Large intestine (tissue), 3 donors: ENCODE data around the gene CALN1. TPM values are rescaled to one million over a fixed set of nuclear protein-coding genes. Genes with fewer than 3 reads are reported as not detected.

Source experiments
- DNase-seq, 2 donors: peaks; one replicate each; pipeline versions ENCODE4 v3.0.0 to v3.0.0-alpha.2; 2013
- H3K27ac ChIP-seq: one replicate; pipeline ENCODE4 v1.5.1; 2013; ENCODE audit warnings: low read length
- H3K27me3 ChIP-seq: 2 replicates; pipeline ENCODE4 v1.6.1; 2013; ENCODE audit warnings: low read length; ENCODE audit not compliant: control insufficient read depth, insufficient read depth
- H3K36me3 ChIP-seq: 2 replicates; pipeline ENCODE4 v1.6.1; 2013; ENCODE audit warnings: low read length; ENCODE audit not compliant: control insufficient read depth, insufficient read depth
- H3K4me1 ChIP-seq: one replicate; pipeline ENCODE4 v1.6.1; 2013; ENCODE audit warnings: low read length; ENCODE audit not compliant: control insufficient read depth, insufficient read depth
- H3K4me3 ChIP-seq: one replicate; pipeline ENCODE4 v1.5.1; 2013; ENCODE audit warnings: low read length
- H3K9me3 ChIP-seq: one replicate; pipeline ENCODE4 v1.6.1; 2013; ENCODE audit warnings: mild to moderate bottlenecking, low read depth, low read length, moderate library complexity; ENCODE audit not compliant: control insufficient read depth
- WGBS: methylation state at CpG from one replicate; pipeline ENCODE4 v1.1.5; 2013; ENCODE audit warnings: low lambda C conversion rate; ENCODE audit not compliant: insufficient coverage; 5-methylcytosine and 5-hydroxymethylcytosine counted together
- polyA plus RNA-seq: library from polyadenylated mRNA; unstranded; fragments of 120-200 nt; gene quantifications from one replicate; pipeline ENCODE4 v1.2.1, GENCODE V29; 2013

Gene CALN1
- polyA plus RNA-seq, 1 donor: 0.09 TPM

DNA sequence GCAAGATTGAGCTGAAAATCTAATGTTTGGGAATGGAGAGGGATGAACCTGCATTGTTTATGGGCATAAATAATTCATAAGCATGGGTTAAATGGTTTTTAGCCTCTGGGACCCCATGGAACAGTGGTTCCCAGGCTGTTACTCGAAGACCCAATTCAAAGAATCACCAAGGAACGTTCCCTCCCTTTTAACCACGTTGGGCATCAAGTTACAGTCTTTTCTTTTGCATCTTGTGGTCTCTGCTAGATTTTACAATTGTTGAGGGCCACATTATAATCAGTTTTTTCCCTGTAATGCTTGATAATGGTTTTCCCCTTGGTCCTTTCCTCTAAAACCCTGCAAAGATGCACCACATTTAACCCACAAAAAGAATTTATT lies 2.5 kb downstream of the CALN1 start:
- H3K9me3 ChIP-seq: no peaks in the 10 kb centered on the region
- H3K27me3 ChIP-seq: no peaks in the 10 kb centered on the region
- WGBS: 55% methylated on average over 2 of the region's 3 CpGs
- no peak overlapping the region for H3K27ac ChIP-seq
- no peaks in the 10 kb centered on the region for H3K4me1 ChIP-seq
- no peaks in the 10 kb centered on the region for H3K36me3 ChIP-seq
- no peak for DNase-seq
- H3K4me3 ChIP-seq: no peak overlapping the region

DNA sequence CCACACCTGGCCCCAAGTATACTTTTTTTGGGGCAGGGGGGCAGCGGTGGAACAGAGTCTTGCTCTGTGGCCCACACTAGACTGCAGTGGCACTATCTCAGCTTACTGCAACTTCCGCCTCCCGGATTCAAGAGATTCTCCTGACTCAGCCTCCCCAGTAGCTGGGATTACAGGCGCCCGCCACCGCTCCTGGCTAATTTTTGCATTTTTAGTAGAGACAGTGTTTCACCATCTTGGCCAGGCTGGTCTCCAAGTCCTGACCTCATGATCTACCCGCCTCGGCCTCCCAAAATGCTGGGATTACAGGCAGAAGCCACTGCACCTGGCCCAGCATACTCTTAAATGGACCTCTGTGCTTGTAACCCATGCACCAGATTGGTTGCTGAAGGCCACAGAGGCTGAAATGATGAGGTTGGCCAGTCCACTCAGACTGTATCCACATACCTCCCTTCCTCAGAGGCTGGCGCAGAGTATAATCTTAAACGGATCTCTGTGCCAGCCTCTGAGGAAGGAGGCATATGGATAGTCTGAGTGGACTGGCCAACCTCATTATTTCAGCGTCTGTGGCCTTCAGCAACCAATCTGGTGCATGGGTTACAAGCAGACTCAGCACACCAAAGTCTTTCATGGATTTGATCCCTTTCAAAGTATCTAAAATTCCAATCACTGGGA lies 3.0 kb downstream of the CALN1 start:
- Histone ChIP-seq H3K27ac (no peak overlapping the region), H3K4me1 (no peaks in the 10 kb centered on the region), H3K4me3 (no peak overlapping the region), H3K27me3 (no peaks in the 10 kb centered on the region), H3K9me3 (no peaks in the 10 kb centered on the region), H3K36me3 (no peaks in the 10 kb centered on the region)
- WGBS: no CpG with 5 or more reads among the region's 11 CpGs
- no peak for DNase-seq

DNA sequence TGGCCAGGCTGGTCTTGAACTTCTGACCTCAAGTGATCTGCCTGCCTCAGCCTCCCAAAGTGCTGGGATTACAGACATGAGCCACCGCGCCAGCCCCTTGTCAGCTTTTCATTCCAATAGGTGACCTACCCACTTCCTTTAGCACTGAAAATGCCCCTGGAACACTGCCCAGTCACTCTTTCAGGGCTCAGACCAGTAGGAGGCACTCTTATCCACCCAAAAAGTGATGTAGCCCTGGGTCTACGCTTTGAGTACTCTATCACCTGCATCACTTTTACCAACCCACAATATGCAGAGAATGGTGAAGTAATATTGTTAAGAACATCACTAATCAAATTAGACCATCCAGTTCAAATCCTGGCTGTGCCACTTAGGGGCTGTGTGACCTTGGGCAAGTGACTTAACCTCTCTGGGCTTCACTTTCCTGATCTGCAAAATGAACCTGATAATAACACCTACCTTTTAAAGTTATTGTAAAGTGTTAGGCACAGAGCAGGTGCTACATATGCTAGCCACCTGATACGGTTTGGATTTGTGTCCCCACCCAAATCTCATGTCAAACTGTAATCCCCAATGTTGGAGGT lies 5.2 kb downstream of the CALN1 start:
- no peak overlapping the region for H3K4me3 ChIP-seq
- no peaks in the 10 kb centered on the region for H3K9me3 ChIP-seq
- H3K27ac ChIP-seq: no peak overlapping the region
- no peaks in the 10 kb centered on the region for H3K27me3 ChIP-seq
- DNase-seq: no peak
- H3K4me1 ChIP-seq: no peaks in the 10 kb centered on the region
- no peaks in the 10 kb centered on the region for H3K36me3 ChIP-seq
- 80% methylated on average over 1 of the region's 4 CpGs for WGBS

DNA sequence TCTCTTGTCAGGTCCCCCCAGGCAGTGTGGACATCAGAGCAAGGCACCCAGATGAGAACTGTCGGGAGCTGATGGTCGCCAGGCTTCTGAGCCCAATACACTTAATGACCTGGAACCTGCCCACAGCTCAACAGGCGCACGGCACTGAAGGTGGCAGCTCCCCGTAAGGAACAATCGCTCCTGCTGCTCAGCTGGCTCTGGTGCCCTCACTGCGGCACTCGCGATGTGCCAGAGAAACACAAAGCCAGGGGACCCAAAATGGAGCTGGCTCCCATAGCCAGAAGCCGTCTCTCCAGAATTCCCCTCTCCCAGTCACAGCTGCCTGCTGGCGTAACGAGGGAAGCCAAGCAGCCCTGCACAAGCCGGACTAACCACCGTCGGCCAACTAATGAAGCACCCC lies 6.3 kb downstream of the CALN1 start:
- DNase-seq: no peak
- H3K9me3 ChIP-seq: no peaks in the 10 kb centered on the region
- WGBS: no CpG with 5 or more reads among the region's 15 CpGs
- H3K27ac ChIP-seq: no peak overlapping the region
- no peaks in the 10 kb centered on the region for H3K36me3 ChIP-seq
- no peak overlapping the region for H3K4me3 ChIP-seq
- no peaks in the 10 kb centered on the region for H3K27me3 ChIP-seq
- no peaks in the 10 kb centered on the region for H3K4me1 ChIP-seq

DNA sequence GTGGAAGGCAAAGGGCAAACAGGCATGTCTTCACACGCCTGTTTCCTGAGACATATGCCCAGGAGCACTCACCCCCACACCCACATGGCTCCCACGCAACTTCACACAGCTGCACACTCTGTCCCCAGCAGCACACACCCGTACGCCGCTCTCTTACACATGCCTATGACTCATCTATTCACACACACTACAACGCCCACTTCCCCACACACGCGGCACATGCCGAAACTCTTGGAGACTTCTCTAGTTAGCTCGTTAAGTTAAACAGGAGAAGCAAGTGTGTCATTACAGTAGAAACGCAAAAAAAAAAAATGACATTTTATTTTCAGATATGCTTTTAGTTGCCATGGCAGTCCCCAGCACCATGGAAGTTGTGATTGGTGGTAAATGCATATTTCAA lies 6.7 kb downstream of the CALN1 start:
- DNase-seq: no peak
- H3K27me3 ChIP-seq: no peaks in the 10 kb centered on the region
- no peak overlapping the region for H3K4me3 ChIP-seq
- H3K27ac ChIP-seq: no peak overlapping the region
- H3K9me3 ChIP-seq: no peaks in the 10 kb centered on the region
- no CpG with 5 or more reads among the region's 11 CpGs for WGBS
- no peaks in the 10 kb centered on the region for H3K36me3 ChIP-seq
- no peaks in the 10 kb centered on the region for H3K4me1 ChIP-seq

DNA sequence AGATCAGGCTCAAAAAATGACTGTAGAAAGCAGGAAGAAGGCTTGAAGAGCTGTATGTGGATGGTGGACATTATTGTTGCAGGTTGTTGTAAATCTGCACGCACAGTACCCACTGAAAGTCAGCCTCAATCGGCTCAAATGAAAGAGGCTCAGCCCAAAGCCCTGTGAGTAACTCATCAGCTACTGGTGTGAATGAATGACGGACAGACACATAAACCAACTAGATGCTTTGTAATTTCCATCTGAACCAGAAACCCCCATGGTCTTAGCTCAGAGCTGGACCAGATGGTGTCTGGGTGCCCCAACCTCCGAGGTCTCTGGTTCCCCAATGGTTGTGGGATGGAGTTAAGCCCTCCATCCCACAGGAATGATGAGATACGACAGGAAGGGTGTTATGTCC lies 7.4 kb downstream of the CALN1 start:
- no peak overlapping the region for H3K27ac ChIP-seq
- no peaks in the 10 kb centered on the region for H3K27me3 ChIP-seq
- WGBS: no CpG with 5 or more reads among the region's 5 CpGs
- H3K4me1 ChIP-seq: no peaks in the 10 kb centered on the region
- no peaks in the 10 kb centered on the region for H3K36me3 ChIP-seq
- no peak overlapping the region for H3K4me3 ChIP-seq
- DNase-seq: no peak
- H3K9me3 ChIP-seq: no peaks in the 10 kb centered on the region

DNA sequence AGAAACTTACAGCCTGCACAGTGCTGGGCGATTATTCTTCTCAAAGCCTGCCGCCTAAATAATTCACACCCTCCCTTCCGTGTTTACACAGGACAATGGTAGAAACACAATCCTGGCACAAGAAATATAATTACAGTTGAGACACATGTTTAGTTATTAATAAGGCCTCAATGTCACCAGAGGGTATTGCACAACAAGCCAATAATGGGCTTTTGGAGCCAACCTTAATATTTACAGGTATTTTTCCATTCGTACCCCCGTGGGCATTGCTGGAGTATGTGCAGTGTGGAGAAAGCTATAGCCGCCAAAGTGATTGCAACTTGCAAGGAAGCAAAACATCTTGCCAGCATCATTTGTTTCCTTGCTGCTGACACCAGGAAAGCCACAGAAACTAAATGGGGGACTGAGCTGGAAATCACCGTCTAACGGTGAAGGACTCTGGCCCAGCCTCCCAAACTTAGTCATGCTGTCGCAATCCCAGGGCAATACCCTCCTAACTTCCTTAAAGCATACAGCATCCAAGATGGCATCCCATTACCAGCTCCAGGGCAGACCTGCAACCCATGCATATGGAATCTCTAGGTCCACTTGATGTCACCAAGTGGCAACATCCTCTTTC lies 8.6 kb downstream of the CALN1 start:
- DNase-seq: no peak
- no CpG with 5 or more reads among the region's 9 CpGs for WGBS
- H3K27ac ChIP-seq: no peak overlapping the region
- H3K36me3 ChIP-seq: no peaks in the 10 kb centered on the region
- no peak overlapping the region for H3K4me3 ChIP-seq
- no peaks in the 10 kb centered on the region for H3K27me3 ChIP-seq
- no peaks in the 10 kb centered on the region for H3K9me3 ChIP-seq
- H3K4me1 ChIP-seq: no peaks in the 10 kb centered on the region

DNA sequence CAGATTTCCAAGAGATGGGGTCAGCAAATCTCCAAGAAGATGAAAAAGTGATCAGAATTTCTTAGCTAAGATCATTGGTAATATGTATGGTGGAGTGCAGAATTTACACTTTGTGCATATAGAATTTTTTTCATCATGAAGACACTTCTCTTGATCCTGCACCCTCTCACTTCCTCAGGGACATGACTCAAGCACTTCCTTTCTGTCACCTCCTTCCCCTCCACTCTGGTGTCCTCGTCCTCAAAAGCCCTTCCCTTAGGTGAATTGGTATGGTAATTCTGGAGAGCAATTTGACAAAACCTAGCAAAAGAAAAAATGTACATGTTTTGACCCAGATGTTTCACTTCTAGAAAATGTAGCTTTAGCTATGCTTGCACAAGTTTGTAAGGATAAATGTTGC lies 18.1 kb downstream of the CALN1 start:
- Histone ChIP-seq H3K4me1 (no peaks in the 10 kb centered on the region), H3K27ac (no peak overlapping the region), H3K36me3 (no peaks in the 10 kb centered on the region), H3K9me3 (no peaks in the 10 kb centered on the region), H3K4me3 (no peak overlapping the region), H3K27me3 (no peaks in the 10 kb centered on the region)
- DNase-seq: no peak
- no CpG with 5 or more reads among the region's 1 CpG for WGBS

DNA sequence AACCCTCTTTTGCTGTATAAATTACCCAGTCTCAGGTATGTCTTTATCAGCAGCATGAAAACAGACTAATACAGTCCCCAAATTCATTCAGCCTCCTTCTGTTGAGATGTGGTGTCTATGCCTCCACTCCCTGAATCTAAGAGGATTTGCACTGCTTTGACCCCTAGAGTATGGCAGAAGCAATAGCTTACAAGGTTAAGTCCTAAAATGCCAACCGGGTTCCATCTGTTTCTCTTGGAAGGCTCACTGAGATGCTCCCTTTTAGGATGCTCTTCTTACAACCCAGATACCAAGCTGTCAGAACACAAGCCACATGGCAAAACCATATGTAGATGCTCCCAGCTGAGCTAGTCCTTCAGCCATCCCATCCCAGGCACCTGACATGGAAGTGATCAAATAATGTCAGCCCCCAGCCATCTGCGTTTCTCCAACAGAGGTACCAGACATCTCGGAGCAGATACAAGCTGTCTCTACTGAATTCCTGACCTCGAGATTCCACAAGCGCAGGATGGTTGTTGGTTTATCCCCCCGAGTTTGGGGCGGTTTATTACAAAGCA lies 20.2 kb downstream of the CALN1 start:
- no peak overlapping the region for H3K4me3 ChIP-seq
- DNase-seq: no peak
- no peak overlapping the region for H3K27ac ChIP-seq
- H3K4me1 ChIP-seq: no peaks in the 10 kb centered on the region
- H3K9me3 ChIP-seq: no peaks in the 10 kb centered on the region
- H3K36me3 ChIP-seq: no peaks in the 10 kb centered on the region
- WGBS: no CpG with 5 or more reads among the region's 7 CpGs
- no peaks in the 10 kb centered on the region for H3K27me3 ChIP-seq

DNA sequence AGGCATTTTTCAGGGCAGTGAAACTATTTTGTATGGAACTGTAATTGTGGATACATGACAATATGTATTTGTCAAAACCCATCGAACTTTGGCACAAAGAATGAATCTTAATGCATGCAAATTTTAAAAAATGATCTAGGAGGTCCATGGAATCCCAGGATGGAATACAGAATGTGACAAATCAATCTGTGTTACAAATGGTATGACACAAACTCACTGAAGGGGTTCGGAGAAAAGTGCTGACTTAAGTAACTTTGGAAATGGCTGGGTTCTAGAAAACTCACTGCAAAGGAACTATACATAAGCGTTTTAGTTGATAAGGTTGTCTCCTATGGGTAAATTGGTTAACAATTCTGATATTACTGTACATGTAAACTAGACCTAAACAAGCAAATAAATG lies 26.0 kb downstream of the CALN1 start:
- Histone ChIP-seq H3K27ac (no peak overlapping the region), H3K27me3 (no peaks in the 10 kb centered on the region), H3K36me3 (no peaks in the 10 kb centered on the region), H3K9me3 (no peaks in the 10 kb centered on the region), H3K4me1 (no peaks in the 10 kb centered on the region), H3K4me3 (no peak overlapping the region)
- no peak for DNase-seq
- WGBS: 82% methylated on average over 2 of the region's 3 CpGs
